ENCODE measurements around the gene WDR47. TPM values are rescaled to one million over a fixed set of nuclear protein-coding genes. Genes with fewer than 3 reads are reported as not detected.
"Not testable (repeated sequence)": the region's sequence is repeated elsewhere in the genome, so short reads cannot be mapped to it uniquely, and the experiment has no call there.

Gene WDR47
- total and polyA plus RNA-seq, 2 experiments from 2014 or later: 6.7 to 9.7 TPM

DNA sequence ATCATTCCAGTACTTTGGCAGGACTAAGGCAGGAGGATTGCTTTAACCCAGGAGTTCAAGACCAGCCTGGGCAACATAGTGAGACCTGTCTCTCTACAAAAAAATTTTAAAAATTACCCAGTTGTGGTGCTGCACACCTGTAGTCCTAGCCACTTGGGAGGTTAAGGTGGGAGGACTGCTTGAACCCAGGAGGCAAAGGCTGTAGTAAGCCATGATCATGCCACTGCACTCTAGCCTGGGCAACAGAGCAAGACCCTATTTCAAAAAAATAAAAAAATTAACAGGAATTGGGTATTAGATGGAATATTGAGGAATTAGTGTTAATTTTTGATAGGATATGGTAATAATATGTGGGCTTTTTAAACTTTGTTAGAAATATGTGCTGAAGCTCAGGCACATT lies 17.1 kb upstream of the WDR47 start:
- H3K27me3 ChIP-seq: no peaks in the 10 kb centered on the region
- H3K9me2 ChIP-seq (replicated peaks; ENCODE audit: insufficient read depth): no peaks in the 10 kb centered on the region
- no peak for DNase-seq (ENCODE audit: low spot score)
- no peaks in the 10 kb centered on the region for H3K79me2 ChIP-seq
- H3K4me1 ChIP-seq (ENCODE audit: insufficient read depth): no peaks in the 10 kb centered on the region
- H3K9me3 ChIP-seq (ENCODE audit: low read depth): no peaks in the 10 kb centered on the region
- no peak overlapping the region for H2AFZ ChIP-seq
- H3K4me3 ChIP-seq: no peak overlapping the region
- H3K4me2 ChIP-seq: no peak overlapping the region
- TF ChIP-seq EZH2 (IDR thresholded peaks at IDR 0.05; ENCODE audit: borderline replicate concordance): no peak
- no peak for TF ChIP-seq EZH2phosphoT487 (IDR thresholded peaks at IDR 0.05; ENCODE audit: low read depth, severe bottlenecking, unreplicated experiment)
- TF ChIP-seq CTCF (IDR thresholded peaks at IDR 0.05; ENCODE audit: poor library complexity): no peak
- H3K27ac ChIP-seq: no peak overlapping the region
- no peaks in the 10 kb centered on the region for H3K36me3 ChIP-seq (replicated peaks; ENCODE audit: insufficient read depth, low read depth)
- no peaks in the 10 kb centered on the region for H4K20me1 ChIP-seq (ENCODE audit: insufficient read depth, poor library complexity, severe bottlenecking)

DNA sequence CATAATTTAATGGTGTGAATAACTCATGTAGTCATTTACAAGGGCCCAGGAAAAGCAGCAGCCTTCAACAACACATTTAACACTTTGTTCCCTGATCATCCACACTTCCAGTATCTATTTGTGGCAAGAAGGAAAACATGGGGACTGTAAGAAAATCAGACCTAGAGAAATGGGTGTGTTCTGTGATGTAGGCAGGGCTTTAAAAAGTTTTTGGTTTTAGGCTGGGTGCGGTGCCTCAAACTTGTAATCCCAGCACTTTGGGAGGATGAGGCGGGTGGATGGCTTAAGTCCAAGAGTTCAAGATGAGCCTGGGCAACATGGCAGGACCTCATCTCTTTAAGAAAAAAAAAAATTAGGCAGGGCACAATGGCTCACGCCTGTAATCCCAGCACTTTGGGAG lies 14.2 kb upstream of the WDR47 start:
- Histone ChIP-seq H2AFZ (no peak overlapping the region), H3K27me3 (no peaks in the 10 kb centered on the region), H3K4me3 (no peak overlapping the region), H3K9me3 (ENCODE audit: low read depth) (no peaks in the 10 kb centered on the region), H3K4me2 (no peak overlapping the region), H3K9me2 (replicated peaks; ENCODE audit: insufficient read depth) (no peaks in the 10 kb centered on the region), H4K20me1 (ENCODE audit: insufficient read depth, poor library complexity, severe bottlenecking) (no peaks in the 10 kb centered on the region), H3K79me2 (no peaks in the 10 kb centered on the region), H3K4me1 (ENCODE audit: insufficient read depth) (no peaks in the 10 kb centered on the region), H3K27ac (no peak overlapping the region), H3K36me3 (replicated peaks; ENCODE audit: insufficient read depth, low read depth) (no peaks in the 10 kb centered on the region)
- 84% methylated on average over 3 of the region's 3 CpGs for WGBS (ENCODE audit: low lambda C conversion rate, missing lambda C conversion rate)
- no peak for TF ChIP-seq CTCF (IDR thresholded peaks at IDR 0.05; ENCODE audit: poor library complexity)
- TF ChIP-seq EZH2phosphoT487 (IDR thresholded peaks at IDR 0.05; ENCODE audit: low read depth, severe bottlenecking, unreplicated experiment): no peak
- no peak for TF ChIP-seq EZH2 (IDR thresholded peaks at IDR 0.05; ENCODE audit: borderline replicate concordance)
- DNase-seq (ENCODE audit: low spot score): no peak

DNA sequence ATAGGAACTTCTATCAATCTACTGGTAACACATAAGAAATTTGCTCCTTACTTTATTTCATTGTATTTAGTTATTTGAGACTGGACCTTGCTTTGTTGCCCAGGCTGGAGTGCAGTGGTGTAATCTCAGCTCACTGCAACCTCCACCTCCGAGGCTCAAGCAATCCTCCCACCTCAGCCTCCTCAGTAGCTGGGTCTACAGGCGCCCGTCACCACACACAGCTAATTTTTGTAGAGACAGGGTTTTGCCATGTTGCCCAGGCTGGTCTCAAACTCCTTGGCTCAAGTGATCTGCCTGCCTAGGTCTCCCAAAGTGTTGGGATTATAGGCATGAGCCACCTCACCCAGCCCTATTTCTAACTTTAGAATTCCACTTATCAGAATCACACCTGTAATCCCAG lies 10.2 kb upstream of the WDR47 start:
- not testable (repeated sequence) for H4K20me1 ChIP-seq (ENCODE audit: insufficient read depth, poor library complexity, severe bottlenecking); H3K9me2 ChIP-seq (replicated peaks; ENCODE audit: insufficient read depth); H3K4me3 ChIP-seq; DNase-seq (ENCODE audit: low spot score); H3K4me2 ChIP-seq; H3K9me3 ChIP-seq (ENCODE audit: low read depth); H3K79me2 ChIP-seq; H3K36me3 ChIP-seq (replicated peaks; ENCODE audit: insufficient read depth, low read depth); H3K4me1 ChIP-seq (ENCODE audit: insufficient read depth); H2AFZ ChIP-seq; H3K27me3 ChIP-seq; H3K27ac ChIP-seq
- 85% methylated on average over 3 of the region's 3 CpGs for WGBS (ENCODE audit: low lambda C conversion rate, missing lambda C conversion rate)

- TF ChIP-seq EZH2phosphoT487 (IDR thresholded peaks at IDR 0.05; ENCODE audit: low read depth, severe bottlenecking, unreplicated experiment) (no peak), CTCF (IDR thresholded peaks at IDR 0.05; ENCODE audit: poor library complexity) (no peak), EZH2 (IDR thresholded peaks at IDR 0.05; ENCODE audit: borderline replicate concordance) (no peak)
- WGBS (ENCODE audit: low lambda C conversion rate, missing lambda C conversion rate): 73% methylated on average over 7 of the region's 7 CpGs
- Histone ChIP-seq H3K9me3 (ENCODE audit: low read depth) (no peaks in the 10 kb centered on the region), H3K4me2 (no peak overlapping the region), H3K36me3 (replicated peaks; ENCODE audit: insufficient read depth, low read depth) (no peaks in the 10 kb centered on the region), H2AFZ (no peak overlapping the region), H3K9me2 (replicated peaks; ENCODE audit: insufficient read depth) (no peaks in the 10 kb centered on the region), H3K27me3 (no peaks in the 10 kb centered on the region), H3K4me1 (ENCODE audit: insufficient read depth) (no peaks in the 10 kb centered on the region), H4K20me1 (ENCODE audit: insufficient read depth, poor library complexity, severe bottlenecking) (no peaks in the 10 kb centered on the region), H3K27ac (no peak overlapping the region), H3K79me2 (no peaks in the 10 kb centered on the region), H3K4me3 (no peak overlapping the region)
- DNase-seq (ENCODE audit: low spot score): no peak
These were observed 8.5 kb upstream of the WDR47 start for GRCh38 chr1:109050228-109050995.
